Skeletal muscle tissue (tissue), 4 donors: Measurements from ENCODE around the gene CFH. TPM values are rescaled to one million over a fixed set of nuclear protein-coding genes. Genes with fewer than 3 reads are reported as not detected.
"Not testable (repeated sequence)": the region's sequence is repeated elsewhere in the genome, so short reads cannot be mapped to it uniquely, and the experiment has no call there.

Experiments used
- H3K27ac ChIP-seq: one replicate; pipeline ENCODE4 v1.7.0; 2013; ENCODE audit warnings: mild to moderate bottlenecking, low read depth, low read length, inconsistent platforms
- H3K27me3 ChIP-seq, 3 donors: one replicate each; pipeline ENCODE4 v1.7.0; 2013; ENCODE audit warnings: low read length in 3 of 3; ENCODE audit not compliant: control insufficient read depth in 3 of 3, insufficient read depth in 3 of 3
- H3K36me3 ChIP-seq, 3 donors: one replicate each; pipeline ENCODE4 v1.7.0; 2013; ENCODE audit warnings: low read length in 3 of 3; ENCODE audit not compliant: control insufficient read depth in 3 of 3, insufficient read depth in 3 of 3
- H3K4me1 ChIP-seq, 3 donors: one replicate each; pipeline ENCODE4 v1.7.0; 2013; ENCODE audit warnings: low read length in 3 of 3, mild to moderate bottlenecking in 3 of 3; ENCODE audit not compliant: control insufficient read depth in 3 of 3, insufficient read depth in 3 of 3
- H3K4me3 ChIP-seq, 3 donors: one replicate each; pipeline ENCODE4 v1.7.0; 2013; ENCODE audit warnings: low read length in 3 of 3
- H3K9ac ChIP-seq, 3 donors: one replicate each; pipeline ENCODE4 v1.7.0; 2013; ENCODE audit warnings: low read length in 3 of 3, mild to moderate bottlenecking in 3 of 3, moderate library complexity in 2 of 3, low read depth in 1 of 3
- H3K9me3 ChIP-seq, 3 donors: one replicate each; pipeline ENCODE4 v1.7.0; 2013; ENCODE audit warnings: low read length in 3 of 3; ENCODE audit not compliant: control insufficient read depth in 3 of 3
- total RNA-seq: library from RNA; depleted of rRNA; stranded (reverse); fragments of >200 nt; gene quantifications from one replicate; pipeline ENCODE4 v1.2.3, GENCODE V29; 2014
- donor health status: Osteomylitis.

CFH gene
- total RNA-seq, 1 donor from 2014 or later, result 119 TPM

DNA sequence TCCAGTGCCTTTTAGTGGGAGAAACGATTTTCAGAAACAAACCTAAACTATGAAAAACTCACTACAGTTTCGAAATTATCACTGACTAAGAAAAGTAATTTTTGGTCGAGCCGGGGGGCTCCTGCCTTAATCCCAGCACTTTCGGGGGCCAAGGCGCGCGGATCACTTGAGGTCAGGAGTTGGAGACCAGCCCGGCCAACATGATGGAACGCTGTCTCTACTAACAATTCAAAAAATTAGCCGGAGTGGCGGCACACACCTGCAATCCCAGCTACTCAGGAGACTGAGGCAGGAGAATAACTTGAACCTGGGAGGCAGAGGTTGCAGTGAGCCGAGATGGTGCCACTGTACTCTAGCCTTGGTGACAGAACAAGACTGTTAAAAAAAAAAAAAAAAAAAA, 125.8 kb downstream of the CFH start:
- Histone ChIP-seq H3K9ac (no peak overlapping the region), H3K4me1 (no peaks in the 10 kb centered on the region)

DNA sequence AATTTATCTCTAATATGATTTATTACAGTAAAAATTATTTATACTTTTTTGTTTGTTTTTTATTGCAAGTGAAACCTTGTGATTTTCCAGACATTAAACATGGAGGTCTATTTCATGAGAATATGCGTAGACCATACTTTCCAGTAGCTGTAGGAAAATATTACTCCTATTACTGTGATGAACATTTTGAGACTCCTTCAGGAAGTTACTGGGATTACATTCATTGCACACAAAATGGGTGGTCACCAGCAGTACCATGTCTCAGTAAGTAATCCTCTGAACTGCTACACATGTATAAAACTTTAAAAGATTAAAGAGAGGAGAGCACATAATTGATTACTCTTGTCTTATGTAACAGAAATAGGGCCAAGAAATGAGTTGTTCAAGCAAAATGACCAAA, 127.2 kb downstream of the CFH start:
- Histone ChIP-seq H3K27me3 (no peaks in the 10 kb centered on the region), H3K27ac (no peak overlapping the region), H3K4me1 (no peaks in the 10 kb centered on the region), H3K9me3 (no peaks in the 10 kb centered on the region), H3K4me3 (no peak overlapping the region), H3K36me3 (no peaks in the 10 kb centered on the region), H3K9ac (no peak overlapping the region)

More for the DNA sequence above, 125.8 kb downstream of the CFH start:
- H3K36me3 ChIP-seq, result no peaks in the 10 kb centered on the region
- no peak overlapping the region for H3K27ac ChIP-seq
- no peaks in the 10 kb centered on the region for H3K27me3 ChIP-seq
- no peak overlapping the region for H3K4me3 ChIP-seq
- no peaks in the 10 kb centered on the region for H3K9me3 ChIP-seq

DNA sequence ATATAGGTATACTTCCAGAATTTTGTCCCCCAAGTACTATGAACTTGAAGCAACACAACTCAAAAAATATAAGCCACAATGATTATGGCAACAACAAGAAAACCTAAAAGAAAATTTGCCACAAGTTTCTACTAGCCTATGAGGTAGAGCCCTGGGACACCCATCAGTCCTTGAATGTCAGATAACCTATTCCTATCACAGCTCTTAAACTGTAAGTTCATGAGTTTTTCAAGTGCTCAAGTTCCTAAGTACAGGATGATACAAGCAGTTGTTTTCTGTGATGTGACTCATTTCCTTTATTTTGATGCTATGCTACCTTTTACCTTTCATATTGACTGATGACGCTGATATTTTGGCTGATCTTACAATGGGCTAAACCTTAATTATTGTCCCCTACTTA, 139.4 kb downstream of the CFH start:
- H3K9me3 ChIP-seq, H3K4me1 ChIP-seq, H3K36me3 ChIP-seq: not testable (repeated sequence)

DNA sequence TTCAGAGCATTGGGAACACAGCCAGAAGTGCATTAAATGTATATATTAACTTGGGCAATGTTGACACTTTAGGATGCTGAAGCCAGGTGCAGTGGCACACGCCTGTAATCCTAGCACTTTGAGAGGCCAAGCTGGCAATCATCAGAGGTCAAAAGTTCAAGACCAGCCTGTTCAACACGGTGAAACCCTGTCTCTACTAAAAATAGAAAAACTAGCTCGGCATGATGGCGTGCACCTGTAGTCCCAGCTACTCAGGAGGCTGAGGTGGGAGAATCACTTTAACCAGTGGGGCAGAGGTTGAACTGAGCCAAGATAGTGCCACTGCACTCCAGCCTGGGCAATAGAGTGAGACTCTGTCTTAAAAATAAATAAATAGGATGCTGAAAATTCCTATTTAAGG, 142.3 kb downstream of the CFH start:
- not testable (repeated sequence) for H3K27me3 ChIP-seq, H3K9me3 ChIP-seq, H3K4me3 ChIP-seq, H3K36me3 ChIP-seq, H3K9ac ChIP-seq, H3K4me1 ChIP-seq, H3K27ac ChIP-seq

More for the DNA sequence above, 139.4 kb downstream of the CFH start:
- not testable (repeated sequence) for H3K4me3 ChIP-seq, H3K27me3 ChIP-seq, H3K9ac ChIP-seq, H3K27ac ChIP-seq

Other genes with a start within 250 kb of the CFH start
- 8.9 TPM for gene KCNT2, start 43.6 kb upstream of the CFH start, total RNA-seq
- gene CFHR3, start 122.8 kb downstream of the CFH start, total RNA-seq, result 1.0 TPM
- gene CFHR1, start 167.7 kb downstream of the CFH start, total RNA-seq, result 1.6 TPM
- gene CFHR4, start 236.0 kb downstream of the CFH start, total RNA-seq, result not detected